ENCODE results near the gene ABHD11. TPM values are rescaled to one million over a fixed set of nuclear protein-coding genes. Genes with fewer than 3 reads are reported as not detected.
"Not testable (repeated sequence)": the region's sequence is repeated elsewhere in the genome, so short reads cannot be mapped to it uniquely, and the experiment has no call there.

The ABHD11 gene
- 15.3 and 18.9 TPM in 2 replicates for total RNA-seq (2022)
- percentile 65 among the genes with signal in this experiment for Bru-seq, nascent RNA
- BruChase-seq, experiment 1, labeled RNA remaining after a 6-hour chase: percentile 61 among the genes with signal in this experiment
- percentile 55 among the genes with signal in this experiment for BruChase-seq, experiment 2, labeled RNA remaining after a 2-hour chase
- long read RNA-seq, transcript ABHD11-201 (6 exons, 1,483 nt): major isoform, 10 of 23 reads
- long read RNA-seq, partial matches to known transcripts: 2 of 23 reads
- long read RNA-seq, other reads (novel, unspliced or antisense): 3 of 23 reads

DNA sequence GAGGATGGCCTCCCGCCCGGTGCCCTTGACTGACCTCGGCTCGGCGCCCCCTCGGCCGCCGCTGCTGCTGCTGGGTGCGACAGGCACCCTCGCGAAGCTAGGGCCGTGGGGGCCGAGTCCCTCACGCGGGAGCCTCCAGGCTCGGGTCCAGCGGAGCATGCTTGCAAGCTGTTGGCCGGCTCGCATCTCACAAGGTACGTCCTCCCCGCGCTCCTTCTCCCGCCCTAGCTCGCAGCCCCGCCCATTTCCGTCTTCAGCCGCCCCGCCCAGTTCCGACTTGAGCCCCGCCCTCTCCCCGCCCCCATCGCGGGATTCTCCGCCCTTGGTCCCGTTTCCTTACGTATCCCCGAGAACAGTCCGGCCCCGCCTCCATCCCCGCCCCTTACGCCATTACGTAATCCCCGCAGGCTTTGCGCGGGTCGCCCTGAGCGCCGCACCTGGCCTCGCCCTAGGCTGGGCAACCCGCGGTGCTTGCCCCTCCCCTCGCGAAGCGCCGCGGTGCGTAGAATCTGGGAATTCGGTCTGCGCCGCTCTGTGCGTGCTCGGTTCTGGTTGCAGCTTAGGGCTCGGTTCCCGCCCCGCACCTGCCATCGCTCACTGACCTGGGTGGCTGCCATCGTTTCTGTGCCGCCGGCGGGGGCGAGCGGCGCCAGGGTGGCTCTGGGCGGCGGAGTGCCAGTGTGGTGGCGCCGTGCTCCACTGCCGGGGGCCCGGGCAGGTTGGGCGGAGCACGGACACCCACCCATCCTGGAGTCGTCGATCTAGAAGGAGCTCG, at the start of gene ABHD11:
Gene ABHD11 (minus strand): TSS at position 191 of the 775 bp plus-strand sequence. CDS start 32 bp downstream, at position 159.
- Mint-ChIP-seq H3K4me1 (ENCODE audit: insufficient read depth, unreplicated experiment) (peaks cover 14% of the 10 kb centered on the region), H3K4me3 (ENCODE audit: unreplicated experiment) (peak within 1 kb of the TSS; percentile 91), H3K36me3 (ENCODE audit: insufficient read depth, unreplicated experiment) (peaks cover 20% of the 10 kb centered on the region), H3K9me3 (ENCODE audit: unreplicated experiment) (no peaks in the 10 kb centered on the region), H3K27ac (ENCODE audit: low read depth, unreplicated experiment) (peak within 1 kb of the TSS; percentile 94), H3K27me3 (ENCODE audit: insufficient read depth, unreplicated experiment) (no peaks in the 10 kb centered on the region)
- no TSS peak for BruUV-seq (replicated peaks)
- DNase-seq (ENCODE audit: unreplicated experiment): peak; percentile 94
- ChIA-PET CTCF (interaction anchor here (0.6 to 5.0 kb wide), 11 partner anchors 10 to 287 kb away, joined by 3 to 35 read pairs (median 4); no protein-coding TSS in a partner anchor), POLR2A (interaction anchor here (0.5 to 3.0 kb wide), 21 partner anchors 19 to 1992 kb away, joined by 3 to 28 read pairs (median 7); partner anchors contain the start of genes BAZ1B, METTL27, STX1A and TBL2)
- TF ChIP-seq, protein P1, sequence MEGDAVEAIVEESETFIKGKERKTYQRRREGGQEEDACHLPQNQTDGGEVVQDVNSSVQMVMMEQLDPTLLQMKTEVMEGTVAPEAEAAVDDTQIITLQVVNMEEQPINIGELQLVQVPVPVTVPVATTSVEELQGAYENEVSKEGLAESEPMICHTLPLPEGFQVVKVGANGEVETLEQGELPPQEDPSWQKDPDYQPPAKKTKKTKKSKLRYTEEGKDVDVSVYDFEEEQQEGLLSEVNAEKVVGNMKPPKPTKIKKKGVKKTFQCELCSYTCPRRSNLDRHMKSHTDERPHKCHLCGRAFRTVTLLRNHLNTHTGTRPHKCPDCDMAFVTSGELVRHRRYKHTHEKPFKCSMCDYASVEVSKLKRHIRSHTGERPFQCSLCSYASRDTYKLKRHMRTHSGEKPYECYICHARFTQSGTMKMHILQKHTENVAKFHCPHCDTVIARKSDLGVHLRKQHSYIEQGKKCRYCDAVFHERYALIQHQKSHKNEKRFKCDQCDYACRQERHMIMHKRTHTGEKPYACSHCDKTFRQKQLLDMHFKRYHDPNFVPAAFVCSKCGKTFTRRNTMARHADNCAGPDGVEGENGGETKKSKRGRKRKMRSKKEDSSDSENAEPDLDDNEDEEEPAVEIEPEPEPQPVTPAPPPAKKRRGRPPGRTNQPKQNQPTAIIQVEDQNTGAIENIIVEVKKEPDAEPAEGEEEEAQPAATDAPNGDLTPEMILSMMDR (IDR thresholded peaks at IDR 0.05; ENCODE audit: unreplicated experiment): no peak
- intact Hi-C loops (cut with micrococcal nuclease): loop anchor here (1.0 kb wide), 1 partner anchor 113 kb away; no protein-coding TSS in a partner anchor

- H3K4me3 Mint-ChIP-seq (ENCODE audit: unreplicated experiment); BruUV-seq (replicated peaks); POLR2A ChIA-PET; intact Hi-C loops (cut with micrococcal nuclease); DNase-seq (ENCODE audit: unreplicated experiment); H3K27me3 Mint-ChIP-seq (ENCODE audit: insufficient read depth, unreplicated experiment); H3K27ac Mint-ChIP-seq (ENCODE audit: low read depth, unreplicated experiment); H3K36me3 Mint-ChIP-seq (ENCODE audit: insufficient read depth, unreplicated experiment); H3K9me3 Mint-ChIP-seq (ENCODE audit: unreplicated experiment); H3K4me1 Mint-ChIP-seq (ENCODE audit: insufficient read depth, unreplicated experiment): not testable (repeated sequence)
- CTCF ChIA-PET: interaction anchor here (0.6 to 0.7 kb wide), 2 partner anchors 55 to 92 kb away, joined by 3 read pairs; no protein-coding TSS in a partner anchor
Measured at GRCh38 chr7:73787786-73788048, 49.1 kb upstream of the ABHD11 start.

DNA sequence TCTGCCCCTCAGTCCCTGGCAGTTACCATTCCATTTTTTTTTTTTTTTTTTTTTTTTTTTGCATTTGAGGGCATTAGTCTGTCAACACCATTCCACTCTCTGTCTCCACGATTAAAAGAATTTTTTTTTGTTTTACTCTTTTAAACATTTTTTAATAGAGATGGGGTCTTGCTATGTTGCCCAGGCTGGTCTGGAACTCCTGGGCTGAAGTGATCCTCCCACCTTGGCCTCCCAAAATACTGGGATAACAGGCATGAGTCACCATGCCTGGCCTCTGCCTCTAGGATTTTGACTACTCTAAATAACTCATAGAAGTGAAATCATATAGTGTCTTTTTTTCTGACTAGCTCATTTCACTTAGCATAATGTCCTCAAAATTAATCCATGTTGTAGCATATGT, 48.0 kb upstream of the ABHD11 start:
- CTCF ChIA-PET: interaction anchor here (0.8 to 1.0 kb wide), 2 partner anchors 52 to 75 kb away, joined by 3 to 6 read pairs; no protein-coding TSS in a partner anchor
- TF ChIP-seq, protein P1 (IDR thresholded peaks at IDR 0.05; ENCODE audit: unreplicated experiment): no peak
- intact Hi-C loops (cut with micrococcal nuclease): no loop called here
- no TSS peak for BruUV-seq (replicated peaks)
- Mint-ChIP-seq H3K9me3 (ENCODE audit: unreplicated experiment) (no peaks in the 10 kb centered on the region), H3K27me3 (ENCODE audit: insufficient read depth, unreplicated experiment) (no peaks in the 10 kb centered on the region), H3K4me1 (ENCODE audit: insufficient read depth, unreplicated experiment) (no peaks in the 10 kb centered on the region), H3K4me3 (ENCODE audit: unreplicated experiment) (no peak overlapping the region), H3K36me3 (ENCODE audit: insufficient read depth, unreplicated experiment) (no peaks in the 10 kb centered on the region), H3K27ac (ENCODE audit: low read depth, unreplicated experiment) (no peak overlapping the region)
- DNase-seq (ENCODE audit: unreplicated experiment): no peak
- POLR2A ChIA-PET: no interaction called here

DNA sequence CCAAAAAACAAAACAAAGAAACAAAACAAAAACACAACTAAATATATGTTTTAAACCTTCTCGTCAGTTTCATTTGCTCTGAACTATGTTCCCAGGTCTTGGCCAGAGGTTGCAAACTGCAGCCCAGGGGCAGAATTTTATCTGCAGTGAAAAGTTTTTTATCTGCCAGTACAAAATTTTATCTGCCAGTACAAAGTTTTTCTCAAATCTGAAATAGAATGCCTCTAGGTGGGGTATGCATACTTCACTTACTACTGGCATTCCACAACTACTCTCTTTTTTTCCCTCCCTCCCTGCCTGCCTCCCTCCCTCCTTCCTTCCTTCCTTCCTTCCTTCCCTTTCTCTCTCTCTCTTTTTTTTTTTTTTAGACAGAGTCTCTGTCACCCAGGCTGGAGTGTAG, 40.9 kb upstream of the ABHD11 start:
- POLR2A ChIA-PET: no interaction called here
- CTCF ChIA-PET: interaction anchor here (0.9 kb wide), 1 partner anchor 76 kb away, joined by 4 read pairs; no protein-coding TSS in a partner anchor
- no peaks in the 10 kb centered on the region for H3K9me3 Mint-ChIP-seq (ENCODE audit: unreplicated experiment)
- no peak overlapping the region for H3K4me3 Mint-ChIP-seq (ENCODE audit: unreplicated experiment)
- TF ChIP-seq, protein P1 (IDR thresholded peaks at IDR 0.05; ENCODE audit: unreplicated experiment): no peak
- no TSS peak for BruUV-seq (replicated peaks)
- no peak for DNase-seq (ENCODE audit: unreplicated experiment)
- H3K36me3 Mint-ChIP-seq (ENCODE audit: insufficient read depth, unreplicated experiment): no peaks in the 10 kb centered on the region
- intact Hi-C loops (cut with micrococcal nuclease): loop anchor here (1.0 kb wide), 1 partner anchor 76 kb away; no protein-coding TSS in a partner anchor
- H3K27me3 Mint-ChIP-seq (ENCODE audit: insufficient read depth, unreplicated experiment): no peaks in the 10 kb centered on the region
- no peak overlapping the region for H3K27ac Mint-ChIP-seq (ENCODE audit: low read depth, unreplicated experiment)
- H3K4me1 Mint-ChIP-seq (ENCODE audit: insufficient read depth, unreplicated experiment): no peaks in the 10 kb centered on the region
